Epithelial cell of esophagus (primary cell): ENCODE data around the gene TMEM139.

ENCODE experiments used
- DNase-seq: peaks from one replicate; pipeline ENCODE4 v3.0.0; 2010; ENCODE audit warnings: low read depth
- H3K4me3 ChIP-seq: 2 replicates; pipeline ENCODE4 v1.5.1; 2011; ENCODE audit warnings: mild to moderate bottlenecking, low read length, control low read depth
- TF ChIP-seq, protein P1 (sequence below): IDR thresholded peaks from 2 replicates; pipeline ENCODE4 v1.5.1; 2011; ENCODE audit warnings: low read depth, mild to moderate bottlenecking, low read length, control low read depth, inconsistent platforms; ENCODE audit not compliant: insufficient read depth; ENCODE audit errors: missing control alignments

TMEM139 gene

DNA sequence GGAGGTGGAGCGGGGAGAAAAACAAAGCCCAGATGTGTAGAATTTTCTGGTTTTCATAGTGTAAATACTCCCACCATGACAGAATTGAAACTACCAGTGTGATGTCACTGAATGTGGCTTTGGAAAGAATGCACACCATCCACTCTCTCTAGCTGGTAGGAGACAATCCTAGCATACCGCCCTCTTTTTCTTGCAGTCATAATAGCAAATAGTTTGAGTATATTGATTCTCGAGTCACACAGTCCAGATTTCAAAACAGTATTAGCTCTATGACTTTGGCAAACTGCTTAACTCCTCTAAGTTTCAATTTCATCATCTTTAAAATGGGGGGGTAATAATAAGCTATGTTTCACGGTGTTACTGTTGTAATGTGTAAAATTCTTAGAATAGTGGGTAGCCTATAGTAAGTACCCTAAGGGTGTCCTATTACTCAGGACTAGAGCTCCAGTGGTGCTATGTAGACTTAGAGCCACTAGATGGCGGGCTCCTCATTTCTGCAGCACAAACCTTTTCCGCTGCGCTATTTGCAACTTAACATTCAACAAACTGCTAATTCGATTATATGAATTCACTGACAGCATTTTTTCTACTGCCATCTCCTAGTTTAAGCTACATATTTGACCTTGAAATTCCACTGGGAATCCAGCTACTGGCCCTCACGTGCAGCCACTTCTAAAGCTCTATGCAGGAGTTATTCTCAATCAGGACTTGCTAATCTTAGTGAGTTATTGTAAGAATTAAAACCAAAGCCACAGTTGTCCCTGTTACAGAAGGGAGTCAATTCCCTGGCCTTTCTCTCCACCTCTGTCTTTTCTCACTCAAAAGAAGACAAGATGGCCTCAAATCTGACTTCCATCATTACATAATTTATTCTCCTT lies 44.2 kb upstream of the TMEM139 start:
- no peak overlapping the region for H3K4me3 ChIP-seq
- TF ChIP-seq, protein P1, sequence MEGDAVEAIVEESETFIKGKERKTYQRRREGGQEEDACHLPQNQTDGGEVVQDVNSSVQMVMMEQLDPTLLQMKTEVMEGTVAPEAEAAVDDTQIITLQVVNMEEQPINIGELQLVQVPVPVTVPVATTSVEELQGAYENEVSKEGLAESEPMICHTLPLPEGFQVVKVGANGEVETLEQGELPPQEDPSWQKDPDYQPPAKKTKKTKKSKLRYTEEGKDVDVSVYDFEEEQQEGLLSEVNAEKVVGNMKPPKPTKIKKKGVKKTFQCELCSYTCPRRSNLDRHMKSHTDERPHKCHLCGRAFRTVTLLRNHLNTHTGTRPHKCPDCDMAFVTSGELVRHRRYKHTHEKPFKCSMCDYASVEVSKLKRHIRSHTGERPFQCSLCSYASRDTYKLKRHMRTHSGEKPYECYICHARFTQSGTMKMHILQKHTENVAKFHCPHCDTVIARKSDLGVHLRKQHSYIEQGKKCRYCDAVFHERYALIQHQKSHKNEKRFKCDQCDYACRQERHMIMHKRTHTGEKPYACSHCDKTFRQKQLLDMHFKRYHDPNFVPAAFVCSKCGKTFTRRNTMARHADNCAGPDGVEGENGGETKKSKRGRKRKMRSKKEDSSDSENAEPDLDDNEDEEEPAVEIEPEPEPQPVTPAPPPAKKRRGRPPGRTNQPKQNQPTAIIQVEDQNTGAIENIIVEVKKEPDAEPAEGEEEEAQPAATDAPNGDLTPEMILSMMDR, result peak; percentile 97
- peak; percentile 85 for DNase-seq

DNA sequence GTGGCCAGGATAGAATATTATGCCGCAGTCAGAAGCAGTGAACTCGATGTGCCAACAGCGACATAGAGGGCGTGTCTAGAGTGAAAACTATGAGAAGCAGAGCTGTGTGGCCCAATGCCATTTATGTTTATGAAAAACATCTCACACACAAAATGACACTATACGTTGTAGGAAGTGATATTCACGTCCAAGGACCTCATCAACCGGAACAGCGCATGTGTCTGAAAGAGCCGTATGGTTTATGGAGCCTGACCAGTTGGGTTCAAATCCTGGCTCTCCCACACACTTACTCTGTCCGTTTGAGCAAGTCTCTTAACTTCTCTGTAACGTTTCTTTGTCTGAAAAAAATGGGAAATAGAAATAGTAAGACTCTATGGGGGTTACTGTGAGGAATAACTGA lies 42.5 kb upstream of the TMEM139 start:
- no peak for DNase-seq
- TF ChIP-seq, protein P1, result no peak
- H3K4me3 ChIP-seq, result no peak overlapping the region

DNA sequence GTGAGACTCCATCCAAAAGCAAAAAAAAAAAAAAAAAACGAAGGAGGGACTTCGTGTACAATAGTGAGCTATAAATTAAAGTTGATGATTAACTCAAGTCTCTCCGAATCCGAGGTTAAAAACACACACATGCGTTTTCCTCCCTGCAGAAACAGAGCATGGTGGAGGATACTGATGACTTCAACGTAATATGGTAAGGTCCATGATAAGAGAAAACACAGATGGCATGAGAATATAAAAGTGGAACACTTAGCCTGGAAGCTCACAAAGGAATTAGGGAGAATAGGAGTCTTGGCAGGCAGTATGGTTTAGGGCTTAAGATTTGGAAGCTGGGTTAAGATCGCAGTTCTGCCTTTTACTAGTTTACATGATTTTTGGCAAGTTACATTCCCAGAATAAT lies 41.6 kb upstream of the TMEM139 start:
- DNase-seq, result no peak
- TF ChIP-seq, protein P1, result no peak
- H3K4me3 ChIP-seq, result no peak overlapping the region

DNA sequence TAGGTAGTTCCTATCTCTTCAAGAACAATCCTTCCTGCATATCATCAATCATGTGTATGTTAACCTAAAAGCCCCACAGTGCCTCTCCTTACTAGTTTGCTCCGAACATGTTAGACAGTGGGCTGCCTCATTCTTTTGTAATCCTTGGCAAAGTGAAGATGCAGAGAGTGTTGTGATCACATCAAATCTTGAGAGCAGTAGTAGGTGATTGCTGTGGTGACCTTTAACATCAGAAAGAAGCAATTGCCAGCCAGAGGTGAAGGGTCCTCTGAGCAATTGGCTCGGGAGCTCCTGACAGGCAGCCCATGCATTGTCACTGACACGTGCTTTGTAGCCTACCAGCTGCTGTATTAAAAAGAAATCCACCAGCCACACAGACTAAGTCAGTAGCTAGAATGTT lies 41.1 kb upstream of the TMEM139 start:
- no peak overlapping the region for H3K4me3 ChIP-seq
- TF ChIP-seq, protein P1, result no peak
- no peak for DNase-seq

DNA sequence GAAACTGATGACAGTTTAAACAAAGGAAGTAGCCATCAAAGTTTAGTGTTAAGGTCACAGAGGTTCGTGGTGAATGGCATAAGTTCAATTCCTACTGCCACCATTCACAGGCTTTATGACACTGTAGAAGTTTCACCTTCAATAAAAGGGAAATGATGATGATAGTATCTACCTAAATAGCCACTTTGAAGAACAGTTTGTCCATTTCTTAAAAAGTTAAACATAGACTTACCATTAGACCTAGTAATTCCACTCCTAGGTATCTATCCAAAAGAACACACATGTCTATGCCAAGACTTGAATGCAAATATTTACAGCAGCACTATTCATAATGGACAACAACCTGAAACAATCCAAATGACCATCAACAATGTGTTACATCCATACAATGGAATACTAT lies 40.4 kb upstream of the TMEM139 start:
- DNase-seq, result no peak
- H3K4me3 ChIP-seq, result no peak overlapping the region
- TF ChIP-seq, protein P1, result no peak

DNA sequence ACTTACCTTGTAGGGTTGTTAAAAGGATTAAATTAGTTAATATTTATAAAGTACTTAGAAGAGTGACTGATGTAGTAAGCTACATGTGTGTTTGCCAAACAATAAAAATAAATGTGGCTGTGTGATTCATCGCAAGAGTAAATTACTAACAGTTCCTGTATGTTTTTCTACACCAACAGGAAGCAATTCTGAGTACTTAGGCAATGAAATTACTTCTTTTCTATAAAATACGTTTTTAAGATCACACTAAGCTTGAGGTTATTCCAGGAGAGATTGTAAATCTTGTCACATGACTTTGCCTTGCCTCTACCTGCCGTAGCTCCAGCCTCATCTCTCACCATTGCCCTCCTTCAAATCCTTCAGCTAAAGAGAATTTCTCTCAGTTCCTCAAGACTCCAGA lies 39.6 kb upstream of the TMEM139 start:
- DNase-seq, result peak; percentile 70
- H3K4me3 ChIP-seq, result no peak overlapping the region
- TF ChIP-seq, protein P1, result no peak

DNA sequence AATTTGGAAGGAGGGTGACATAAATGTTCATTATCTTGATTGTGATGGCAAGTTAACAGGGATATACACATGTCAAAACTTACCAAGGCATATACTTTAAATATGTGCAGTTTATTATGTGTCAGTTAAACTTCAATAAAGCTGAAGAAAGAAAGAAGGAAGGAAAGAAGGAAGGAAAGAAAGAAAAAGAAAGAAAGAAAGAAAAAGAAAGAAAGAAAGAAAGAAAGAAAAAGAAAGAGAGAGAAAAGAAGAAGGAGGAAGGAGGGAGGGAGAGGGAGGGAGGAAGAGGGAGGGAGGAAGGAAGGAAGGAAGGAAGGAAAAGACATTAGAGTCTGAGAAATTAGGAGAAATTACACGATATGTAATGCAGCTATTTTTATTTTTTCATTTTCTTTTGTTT lies 37.4 kb upstream of the TMEM139 start:
- H3K4me3 ChIP-seq, result no peak overlapping the region
- no peak for DNase-seq
- TF ChIP-seq, protein P1, result no peak
